Natural killer cell (primary cell): Measurements from ENCODE around the gene ACOT7. TPM values are rescaled to one million over a fixed set of nuclear protein-coding genes. Genes with fewer than 3 reads are reported as not detected.
"Not testable (repeated sequence)": the region's sequence is repeated elsewhere in the genome, so short reads cannot be mapped to it uniquely, and the experiment has no call there.

Source experiments
- ATAC-seq, 3 donors: fragments of 150-1000 bp in 2 of 3; fragments of 200-7000 bp in 1 of 3; cut with Tn5 transposase; 1 replicate in 1 of 3; 2 replicates in 2 of 3; pipeline ENCODE4 v1.10.0; 2021; ENCODE audit warnings: mild to moderate bottlenecking in 2 of 3, moderate library complexity in 2 of 3
- DNase-seq, 2 donors: peaks; one replicate each; pipeline versions ENCODE4 v3.0.0 to v3.0.0-alpha.2; 2013 to 2021; ENCODE audit warnings: mixed read lengths in 1 of 2
- H3K27ac ChIP-seq: one replicate; pipeline ENCODE4 v1.5.1; 2013; ENCODE audit warnings: mild to moderate bottlenecking, low read length
- H3K27me3 ChIP-seq: one replicate; pipeline ENCODE4 v1.6.1; 2013; ENCODE audit warnings: low read length; ENCODE audit not compliant: control insufficient read depth, insufficient read depth
- H3K36me3 ChIP-seq: one replicate; pipeline ENCODE4 v1.6.1; 2013; ENCODE audit warnings: low read length; ENCODE audit not compliant: control insufficient read depth, insufficient read depth
- H3K4me1 ChIP-seq: one replicate; pipeline ENCODE4 v1.6.1; 2013; ENCODE audit warnings: low read length; ENCODE audit not compliant: control insufficient read depth, insufficient read depth
- H3K4me3 ChIP-seq: one replicate; pipeline ENCODE4 v1.5.1; 2013; ENCODE audit warnings: low read length
- H3K9me3 ChIP-seq: one replicate; pipeline ENCODE4 v1.6.1; 2013; ENCODE audit warnings: low read length; ENCODE audit not compliant: control insufficient read depth, insufficient read depth
- H3K27ac Mint-ChIP-seq, 2 donors: one replicate each; pipeline ENCODE4 v1.8.0; 2022; ENCODE audit warnings: mild to moderate bottlenecking in 2 of 2, mixed read lengths in 2 of 2, moderate library complexity in 1 of 2
- H3K27me3 Mint-ChIP-seq, 2 donors: one replicate each; pipeline ENCODE4 v1.8.0; 2022; ENCODE audit warnings: low read depth in 2 of 2, mixed read lengths in 2 of 2
- H3K36me3 Mint-ChIP-seq: one replicate; pipeline ENCODE4 v1.8.0; 2022; ENCODE audit warnings: mixed read lengths
- H3K4me1 Mint-ChIP-seq, 2 donors: one replicate each; pipeline ENCODE4 v1.8.0; 2022; ENCODE audit warnings: mixed read lengths in 2 of 2
- H3K4me3 Mint-ChIP-seq: one replicate; pipeline ENCODE4 v1.8.0; 2022; ENCODE audit warnings: mild to moderate bottlenecking, moderate library complexity, mixed read lengths
- H3K9me3 Mint-ChIP-seq, 2 donors: one replicate each; pipeline ENCODE4 v1.8.0; 2022; ENCODE audit warnings: mixed read lengths in 2 of 2
- WGBS: methylation state at CpG from one replicate; pipeline ENCODE4 v1.1.7; 2013; ENCODE audit warnings: missing lambda C conversion rate; ENCODE audit not compliant: insufficient coverage; 5-methylcytosine and 5-hydroxymethylcytosine counted together
- intact Hi-C: fragments of 100-400 bp; cut with micrococcal nuclease; formaldehyde crosslinking; loops from one replicate; pipeline ENCODE4 v1.14.2; 2022
- total RNA-seq, 4 donors: library from RNA; stranded (reverse); fragments of 120-200 nt in 1 of 4; gene quantifications; one replicate each; pipeline versions ENCODE4 v1.2.3 to v1.2.4, GENCODE V29; 2013 to 2022
- TF ChIP-seq, protein P1 (sequence below): fragments of 200-600 bp; IDR thresholded peaks from one replicate; pipeline ENCODE4 v1.8.0; 2022; ENCODE audit warnings: antibody characterized with exemption

ACOT7 gene
- total RNA-seq, 3 donors from 2014 or later (not counting 1 experiment from before 2014, with no cell fraction given): 11.5 to 16.9 (median 15.4) TPM

GRCh38 chr1:6365047-6365446, 28.5 kb downstream of the ACOT7 start:
- intact Hi-C loops: loop anchor here (2.0 kb wide), 1 partner anchor 28 kb away; the partner anchor contains the start of gene ACOT7
- no peaks in the 10 kb centered on the region for H3K9me3 Mint-ChIP-seq
- H3K4me3 Mint-ChIP-seq: peak overlapping the region; percentile 65
- H3K36me3 ChIP-seq: no peaks in the 10 kb centered on the region
- H3K36me3 Mint-ChIP-seq: no peaks in the 10 kb centered on the region
- H3K4me1 ChIP-seq: peaks cover 33% of the 10 kb centered on the region
- H3K9me3 ChIP-seq: no peaks in the 10 kb centered on the region
- no peak overlapping the region for H3K4me3 ChIP-seq
- H3K27me3 ChIP-seq: no peaks in the 10 kb centered on the region
- TF ChIP-seq, protein P1, sequence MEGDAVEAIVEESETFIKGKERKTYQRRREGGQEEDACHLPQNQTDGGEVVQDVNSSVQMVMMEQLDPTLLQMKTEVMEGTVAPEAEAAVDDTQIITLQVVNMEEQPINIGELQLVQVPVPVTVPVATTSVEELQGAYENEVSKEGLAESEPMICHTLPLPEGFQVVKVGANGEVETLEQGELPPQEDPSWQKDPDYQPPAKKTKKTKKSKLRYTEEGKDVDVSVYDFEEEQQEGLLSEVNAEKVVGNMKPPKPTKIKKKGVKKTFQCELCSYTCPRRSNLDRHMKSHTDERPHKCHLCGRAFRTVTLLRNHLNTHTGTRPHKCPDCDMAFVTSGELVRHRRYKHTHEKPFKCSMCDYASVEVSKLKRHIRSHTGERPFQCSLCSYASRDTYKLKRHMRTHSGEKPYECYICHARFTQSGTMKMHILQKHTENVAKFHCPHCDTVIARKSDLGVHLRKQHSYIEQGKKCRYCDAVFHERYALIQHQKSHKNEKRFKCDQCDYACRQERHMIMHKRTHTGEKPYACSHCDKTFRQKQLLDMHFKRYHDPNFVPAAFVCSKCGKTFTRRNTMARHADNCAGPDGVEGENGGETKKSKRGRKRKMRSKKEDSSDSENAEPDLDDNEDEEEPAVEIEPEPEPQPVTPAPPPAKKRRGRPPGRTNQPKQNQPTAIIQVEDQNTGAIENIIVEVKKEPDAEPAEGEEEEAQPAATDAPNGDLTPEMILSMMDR: no peak
- peak in 1 of 2 donors; percentile 82 for DNase-seq
- H3K27ac Mint-ChIP-seq: peak overlapping the region; percentile 73 to 79
- peak; percentile 75 to 97 (median 93) for ATAC-seq
- peaks cover 18 to 26% of the 10 kb centered on the region in 2 donors for H3K4me1 Mint-ChIP-seq
- peak overlapping the region; percentile 28 for H3K27ac ChIP-seq
- H3K27me3 Mint-ChIP-seq: no peaks in the 10 kb centered on the region
- WGBS: 49% methylated on average over 2 of the region's 5 CpGs

DNA sequence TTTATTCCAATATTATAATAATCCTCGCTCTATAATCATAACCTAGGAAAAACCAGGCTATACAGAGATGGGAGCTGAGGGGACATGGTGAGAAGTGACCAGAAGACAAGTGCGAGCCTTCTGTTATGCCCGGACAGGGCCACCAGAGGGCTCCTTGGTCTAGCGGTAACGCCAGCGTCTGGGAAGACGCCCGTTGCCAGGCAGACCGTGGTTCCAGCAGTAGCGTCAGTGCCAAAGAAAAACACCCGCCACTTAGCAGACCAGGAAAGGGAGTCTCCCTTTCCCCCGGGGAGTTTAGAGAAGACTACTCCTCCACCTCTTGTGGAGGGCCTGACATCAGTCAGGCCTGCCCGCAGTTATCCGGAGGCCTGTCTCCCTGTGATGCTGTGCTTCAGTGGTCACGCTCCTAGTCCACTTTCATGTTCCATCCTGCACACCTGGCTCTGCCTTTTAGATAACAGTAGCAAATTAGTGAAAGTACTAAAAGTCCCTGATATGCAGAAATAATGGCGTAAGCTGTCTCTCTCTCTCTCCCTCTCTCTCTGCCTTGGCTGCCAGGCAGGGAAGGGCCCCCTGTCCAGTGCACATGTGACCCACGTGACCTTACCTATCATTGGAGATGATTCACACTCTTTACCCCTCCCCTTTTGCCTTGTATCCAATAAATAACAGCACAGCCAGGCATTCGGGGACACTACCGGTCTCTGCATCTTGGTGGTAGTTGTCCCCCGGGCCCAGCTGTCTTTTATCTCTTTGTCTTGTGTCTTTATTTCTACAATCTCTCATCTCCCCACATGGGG, 30.3 kb downstream of the ACOT7 start:
- WGBS: 60% methylated on average over 19 of the region's 20 CpGs
- H3K27me3 ChIP-seq, H3K9me3 ChIP-seq, intact Hi-C loops, H3K36me3 Mint-ChIP-seq, ATAC-seq, H3K27ac ChIP-seq, H3K4me3 ChIP-seq, H3K9me3 Mint-ChIP-seq, H3K4me3 Mint-ChIP-seq, H3K36me3 ChIP-seq, H3K27me3 Mint-ChIP-seq: not testable (repeated sequence)
- peak in 1 of 2 donors; percentile 53 for DNase-seq
- H3K4me1 ChIP-seq: peaks cover 51% of the 10 kb centered on the region
- peak overlapping the region in 1 of 2 donors; percentile 4 for H3K27ac Mint-ChIP-seq
- peaks cover 24 to 42% of the 10 kb centered on the region in 2 donors for H3K4me1 Mint-ChIP-seq
- TF ChIP-seq, protein P1: peak; percentile 47

DNA sequence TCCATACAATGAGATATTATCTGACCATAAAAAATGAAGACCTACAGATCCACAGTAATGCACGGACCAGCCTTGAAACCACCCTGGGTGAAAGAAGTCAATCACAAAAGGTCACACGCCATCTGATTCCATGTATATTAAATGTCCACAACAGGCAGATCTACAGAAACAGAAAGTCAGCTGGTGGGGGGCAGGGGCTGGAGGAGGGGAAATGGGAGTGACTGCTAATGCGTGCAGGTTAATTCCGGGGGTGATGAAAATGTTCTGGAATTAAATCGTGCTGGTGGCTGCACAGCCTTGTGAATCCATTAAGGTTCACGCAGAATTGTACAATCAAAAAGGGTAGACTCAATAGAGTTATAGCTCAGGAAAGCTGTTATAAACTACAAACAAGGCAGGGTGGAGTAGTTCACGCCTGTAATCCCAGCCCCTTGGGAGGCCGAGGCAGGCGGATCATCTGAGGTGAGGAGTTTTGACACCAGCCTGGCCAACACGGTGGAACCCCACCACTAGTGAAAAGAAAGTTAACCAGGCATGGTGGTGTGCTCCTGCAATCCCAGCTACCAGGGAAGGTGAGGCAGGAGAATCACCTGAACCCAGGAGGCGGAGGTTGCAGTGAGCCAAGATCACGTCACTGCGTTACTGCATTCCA, 32.3 kb downstream of the ACOT7 start:
- 92% methylated on average over 13 of the region's 13 CpGs for WGBS
- H3K36me3 Mint-ChIP-seq: no peaks in the 10 kb centered on the region
- Histone ChIP-seq H3K4me3 (no peak overlapping the region), H3K27ac (no peak overlapping the region), H3K4me1 (peaks cover 62% of the 10 kb centered on the region), H3K27me3 (no peaks in the 10 kb centered on the region), H3K9me3 (no peaks in the 10 kb centered on the region), H3K36me3 (no peaks in the 10 kb centered on the region)
- H3K4me1 Mint-ChIP-seq: peaks cover 24 to 42% of the 10 kb centered on the region in 2 donors
- H3K27ac Mint-ChIP-seq: peak overlapping the region in 1 of 2 donors; percentile 90
- DNase-seq (no peak), ATAC-seq (no peak)
- no peaks in the 10 kb centered on the region for H3K9me3 Mint-ChIP-seq
- intact Hi-C loops: no loop called here
- no peaks in the 10 kb centered on the region for H3K27me3 Mint-ChIP-seq
- no peak overlapping the region for H3K4me3 Mint-ChIP-seq
- TF ChIP-seq, protein P1: no peak
